Stimulated activated naive CD8-positive, alpha-beta T cell treated with anti-CD3 and anti-CD28 coated beads, Interleukin-15, Interleukin-2, amounts not matched to agents 100 U/mL and 50 U/mL, for 24 hours (primary cell): ENCODE results near the gene PAQR4.
A peak's percentile ranks its signal among the peaks of the same experiment; 100 is the strongest.

Experiments
- ATAC-seq: fragments of 150-1000 bp; cut with Tn5 transposase; one replicate; pipeline ENCODE4 v1.10.0; 2021
- DNase-seq: peaks from one replicate; pipeline ENCODE4 v3.0.0; 2021

Gene PAQR4

GRCh38 chr16:2980227-2981176 lies 11.4 kb downstream of the PAQR4 start, which contains the start of gene PKMYT1:
PKMYT1 (minus strand) TSS chr16:2980446; CDS start chr16:2979657, 789 bp downstream.
- DNase-seq (peak; percentile 98), ATAC-seq (peak; percentile 85)

DNA sequence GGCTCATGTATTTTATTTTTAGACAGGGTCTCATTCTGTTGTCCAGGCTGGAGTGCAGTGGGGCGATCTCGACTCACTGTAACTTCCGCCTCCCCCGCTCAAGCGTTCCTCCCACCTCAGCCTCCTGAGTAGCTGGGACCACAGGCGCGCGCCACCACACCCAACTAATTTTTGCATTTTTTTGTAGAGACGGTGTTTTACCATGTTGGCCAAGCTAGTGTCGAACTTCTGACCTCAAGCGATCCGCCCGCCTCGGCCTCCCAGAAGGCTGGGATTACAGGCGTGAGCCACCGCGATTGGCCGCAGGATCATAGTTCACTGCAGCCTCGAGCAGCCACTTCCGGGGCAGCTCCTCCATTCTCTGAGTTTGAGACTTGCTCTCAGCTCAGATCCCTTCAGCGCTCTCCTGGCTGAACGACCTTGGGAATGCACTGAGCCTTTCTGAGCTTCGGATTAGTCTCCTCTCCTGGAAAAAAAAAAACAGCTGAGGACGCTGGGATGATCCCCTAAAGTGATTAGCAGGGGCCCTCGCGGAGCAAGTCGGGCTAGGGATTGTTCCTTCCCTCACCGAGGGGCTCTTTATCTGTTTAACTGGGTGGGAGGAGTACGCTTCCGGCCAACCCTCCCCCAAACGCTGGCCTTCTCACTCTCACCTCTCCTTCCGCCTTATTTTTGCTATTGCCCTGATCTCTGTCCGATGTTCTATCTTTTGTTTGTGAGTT lies 12.2 kb downstream of the PAQR4 start:
- DNase-seq (no peak), ATAC-seq (no peak)

GRCh38 chr16:2981899-2982250 lies 12.7 kb downstream of the PAQR4 start:
- DNase-seq: no peak
- no peak for ATAC-seq

DNA sequence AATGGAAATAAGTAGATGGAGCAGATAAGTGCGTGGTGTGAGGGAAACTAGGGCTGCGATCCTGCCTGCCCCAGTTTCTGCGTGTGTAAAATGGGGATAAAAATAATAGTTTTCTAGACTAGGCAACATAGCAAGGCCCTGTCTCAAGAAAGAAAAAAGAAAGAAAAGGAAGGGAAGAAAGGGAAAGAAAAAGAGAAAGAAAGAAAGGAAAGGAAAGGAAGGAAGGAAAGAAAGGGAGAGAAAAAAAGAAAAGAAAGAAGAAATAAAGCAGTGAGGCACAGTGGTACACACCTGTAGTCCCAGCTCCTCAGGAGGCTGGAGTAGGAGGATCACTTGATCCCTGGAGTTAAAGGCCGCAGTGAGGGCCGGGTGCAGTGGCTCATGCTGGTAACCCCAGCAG lies 13.3 kb downstream of the PAQR4 start:
- no peak for DNase-seq
- no peak for ATAC-seq

DNA sequence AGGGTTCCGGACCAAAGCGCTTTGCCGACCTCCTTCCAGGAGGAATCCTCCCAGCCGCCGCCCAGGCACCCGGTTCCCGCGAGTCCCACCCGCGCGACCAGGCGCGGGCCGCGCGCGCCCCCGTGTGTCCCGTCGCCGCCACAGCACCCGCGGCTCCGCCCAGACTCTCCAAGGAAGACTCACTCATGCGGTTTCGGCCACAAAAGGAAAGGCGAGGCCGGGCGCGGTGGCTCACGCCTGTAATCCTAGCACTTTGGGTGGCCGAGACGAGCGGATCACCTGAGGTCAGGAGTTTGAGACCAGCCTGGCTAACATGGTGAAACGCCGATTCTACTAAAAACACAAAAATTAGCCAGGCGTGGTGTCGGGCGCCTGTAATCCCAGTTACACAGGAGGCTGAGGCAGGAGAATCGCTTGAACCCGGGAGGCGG lies 14.6 kb downstream of the PAQR4 start:
- DNase-seq (peak; percentile 84), ATAC-seq (peak; percentile 60)

DNA sequence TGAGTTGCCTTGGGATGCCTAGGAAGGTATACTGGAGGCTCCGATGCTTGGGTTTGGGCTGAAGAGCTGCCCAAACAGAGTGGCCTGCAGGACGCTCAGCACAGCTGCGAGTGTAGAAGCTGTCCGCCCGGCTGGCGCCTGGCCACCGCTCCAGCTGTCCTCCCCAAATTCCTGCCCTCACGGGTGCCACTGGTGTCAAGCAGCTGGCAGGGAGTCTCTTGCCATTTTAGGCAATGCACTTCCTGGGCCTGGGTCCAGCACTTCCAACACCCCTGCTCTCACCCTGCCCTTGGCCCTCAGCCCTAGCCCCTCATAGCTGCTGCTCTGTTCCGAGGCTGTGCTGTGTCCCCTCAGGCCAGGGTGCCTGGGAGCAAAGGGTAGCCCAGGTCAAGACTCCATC lies 16.3 kb downstream of the PAQR4 start:
- no peak for ATAC-seq
- no peak for DNase-seq

- no peak for DNase-seq
- no peak for ATAC-seq
Measured at GRCh38 chr16:2985893-2986355, 16.8 kb downstream of the PAQR4 start.

GRCh38 chr16:2986623-2987188 lies 17.6 kb downstream of the PAQR4 start:
- DNase-seq: no peak
- ATAC-seq: no peak

GRCh38 chr16:2987286-2987685 lies 18.1 kb downstream of the PAQR4 start:
- ATAC-seq: no peak
- DNase-seq: no peak

- no peak for ATAC-seq
- no peak for DNase-seq
Measured at GRCh38 chr16:2987833-2988232, 18.7 kb downstream of the PAQR4 start.

- DNase-seq: no peak
- ATAC-seq: no peak
Measured at GRCh38 chr16:2988590-2989099, 19.5 kb downstream of the PAQR4 start.

- DNase-seq (no peak), ATAC-seq (no peak)
Measured at GRCh38 chr16:2990891-2991290, 21.7 kb downstream of the PAQR4 start.

GRCh38 chr16:2991566-2992261 lies 22.6 kb downstream of the PAQR4 start:
- no peak for ATAC-seq
- DNase-seq: no peak

GRCh38 chr16:2992383-2993081 lies 23.4 kb downstream of the PAQR4 start:
- DNase-seq: no peak
- no peak for ATAC-seq

DNA sequence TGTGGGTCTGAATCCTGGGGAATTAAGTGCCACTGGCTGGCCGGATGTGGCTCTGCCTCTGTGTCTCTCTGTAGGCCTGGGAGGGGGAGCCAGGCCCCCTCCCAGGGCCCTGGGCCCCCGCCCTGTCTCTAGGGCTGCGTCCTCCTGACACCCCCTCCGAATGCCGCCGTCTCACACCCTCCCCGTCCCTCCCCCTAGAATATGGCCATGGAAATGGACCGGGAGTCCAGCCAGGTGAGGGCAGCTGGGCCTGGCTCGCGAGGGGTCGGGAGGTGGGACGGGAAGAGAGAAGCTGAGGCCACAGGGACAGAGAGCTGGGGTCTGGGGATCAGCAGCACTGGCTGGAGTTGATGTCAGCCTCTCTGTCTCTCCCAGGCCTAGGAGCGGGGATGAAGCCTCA lies 27.1 kb downstream of the PAQR4 start:
- DNase-seq (no peak), ATAC-seq (no peak)

DNA sequence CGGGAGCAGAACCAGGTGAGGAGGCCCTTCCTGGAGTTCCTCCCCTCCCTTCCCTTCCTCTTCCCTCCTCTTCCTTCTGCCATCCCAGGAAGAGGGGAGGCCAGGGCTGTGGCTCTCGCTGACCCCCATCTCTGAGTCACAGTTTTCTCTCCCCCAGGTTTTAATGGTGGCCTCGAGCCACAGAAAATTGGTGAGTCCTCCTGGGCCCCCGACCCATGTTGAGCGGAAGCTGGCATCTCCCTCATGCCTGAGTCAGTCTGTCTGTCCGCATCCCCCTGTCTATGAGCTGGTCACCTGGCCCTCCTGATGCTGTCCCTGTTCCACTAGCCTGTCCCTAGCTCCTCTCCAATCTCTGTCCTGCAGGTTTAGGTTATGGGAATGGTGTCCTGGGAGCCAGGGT lies 30.8 kb downstream of the PAQR4 start:
- ATAC-seq (no peak), DNase-seq (no peak)

GRCh38 chr16:3000540-3000939 lies 31.4 kb downstream of the PAQR4 start:
- DNase-seq (no peak), ATAC-seq (no peak)

DNA sequence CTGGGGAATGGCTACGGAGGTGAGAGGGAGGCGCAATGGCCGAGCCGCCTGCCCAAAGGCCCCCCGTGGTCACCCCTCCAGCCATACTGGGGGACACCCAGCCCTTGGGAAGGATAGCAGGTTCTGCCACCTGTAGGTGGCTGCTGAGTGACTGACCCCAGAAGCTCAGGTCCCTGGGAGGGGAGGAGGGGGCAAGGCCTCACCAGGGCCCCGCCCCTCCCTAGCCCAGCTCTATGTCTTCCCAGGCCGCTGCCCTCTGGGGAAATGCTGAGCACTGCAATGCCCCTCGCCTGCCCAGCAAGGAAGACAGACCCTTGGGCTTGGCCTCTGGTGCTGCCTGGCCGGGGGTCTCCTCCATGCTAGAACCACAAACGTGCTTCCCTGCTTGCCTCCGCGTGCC lies 32.2 kb downstream of the PAQR4 start:
- DNase-seq (no peak), ATAC-seq (no peak)

DNA sequence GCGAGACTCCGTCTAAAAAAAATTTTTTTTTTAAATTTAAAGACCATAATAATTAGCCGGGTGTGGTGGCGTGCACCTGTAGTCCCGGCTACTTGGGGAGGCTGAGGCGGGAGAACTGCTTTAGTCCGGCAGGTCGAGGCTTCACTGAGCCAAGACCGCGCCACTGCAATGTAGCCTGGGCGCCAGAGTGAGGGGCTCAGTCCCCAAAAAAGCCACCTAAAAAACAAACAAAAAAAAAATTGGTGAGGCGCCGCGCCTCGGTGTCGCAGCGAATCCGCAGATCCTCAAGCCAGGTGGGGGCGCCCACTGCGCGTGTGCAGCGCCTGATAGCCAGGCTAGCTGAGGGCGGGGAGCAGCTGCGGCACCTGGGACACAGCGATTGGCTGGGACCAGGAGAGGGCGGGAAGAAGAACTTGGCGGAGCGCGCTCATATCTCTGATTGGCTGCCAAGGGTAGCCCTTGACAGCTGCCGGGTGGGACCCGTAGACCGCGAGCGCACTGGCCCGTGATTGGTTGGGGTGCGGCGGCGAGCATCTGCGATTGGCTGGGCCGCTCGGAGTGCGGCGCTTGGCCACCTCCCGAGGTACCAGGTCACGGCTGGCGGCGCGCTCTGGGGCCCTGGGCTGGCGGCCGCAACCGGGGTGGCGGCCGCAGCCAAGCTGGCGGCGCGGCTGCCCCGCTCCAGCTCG lies 34.6 kb downstream of the PAQR4 start:
- DNase-seq: peak; percentile 95
- ATAC-seq: peak; percentile 99

DNA sequence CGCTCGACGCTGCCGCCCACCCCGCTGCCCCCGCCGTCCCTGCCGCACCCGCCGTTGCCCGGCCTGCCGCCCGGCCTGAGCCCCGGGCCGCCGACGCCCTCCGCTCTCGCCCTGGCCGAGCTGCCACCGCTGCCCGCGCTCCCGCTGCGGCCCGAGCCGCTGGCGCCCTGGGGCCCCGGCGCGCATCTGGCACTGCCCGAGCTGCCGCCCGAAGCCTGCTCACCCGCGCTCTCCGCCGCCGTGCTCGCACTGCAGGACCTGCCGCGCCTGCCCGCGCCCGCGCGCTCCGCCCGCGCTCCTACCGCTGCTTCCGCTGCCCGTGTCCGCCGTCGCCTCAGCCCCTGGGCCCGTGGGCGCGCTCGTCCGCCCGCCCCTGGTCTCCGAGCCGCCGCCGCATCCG lies 35.2 kb downstream of the PAQR4 start:
- ATAC-seq: no peak
- DNase-seq: peak; percentile 31

DNA sequence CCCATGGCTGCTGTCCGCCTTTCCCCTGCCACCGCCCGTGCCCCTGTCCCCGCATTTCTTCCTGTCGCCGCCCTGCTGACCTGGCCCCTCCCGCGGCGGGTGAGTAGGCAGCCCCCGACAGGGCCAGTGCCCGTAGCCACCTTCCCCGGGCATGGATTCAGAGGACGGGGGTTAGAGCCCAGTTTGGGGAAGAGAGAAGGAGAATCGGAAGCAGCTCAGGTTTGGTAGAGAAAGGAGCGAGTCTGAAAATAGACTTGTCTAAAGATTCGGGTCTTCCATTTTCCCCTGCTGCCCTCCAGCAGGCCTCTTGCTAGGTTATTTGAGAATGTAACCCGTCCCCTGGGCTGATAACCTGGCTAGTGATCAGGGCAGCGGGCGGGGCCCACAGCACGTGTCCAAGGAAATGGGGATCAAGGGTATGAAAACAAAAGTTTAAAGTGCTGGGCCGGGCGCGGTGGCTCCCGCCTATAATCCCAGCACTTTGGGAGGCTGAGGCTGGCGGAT lies 35.7 kb downstream of the PAQR4 start:
- no peak for DNase-seq

More for the DNA sequence above, 35.7 kb downstream of the PAQR4 start:
- no peak for ATAC-seq
